GM23338 (cell line): ENCODE measurements around the gene THRB. TPM values are rescaled to one million over a fixed set of nuclear protein-coding genes. Genes with fewer than 3 reads are reported as not detected.

Experiments
- ATAC-seq: fragments of 200-7000 bp; cut with Tn5 transposase; 3 replicates; pipeline ENCODE4 v1.9.1; 2020
- DNase-seq: peaks from one replicate; pipeline ENCODE4 v3.0.0-alpha.2; 2015; ENCODE audit warnings: low spot score
- H2AFZ ChIP-seq: fragments of 200-600 bp; sonication (generic); 2 replicates; pipeline ENCODE4 v1.8.0; 2016; ENCODE audit warnings: antibody characterized with exemption, mild to moderate bottlenecking, moderate library complexity
- H3F3A ChIP-seq: fragments of 200-600 bp; sonication (generic); replicated peaks from 2 replicates; pipeline ENCODE4 v1.8.0; 2017; ENCODE audit warnings: antibody characterized with exemption, mixed run types, low read depth
- H3K27ac ChIP-seq: fragments of 200-600 bp; sonication (generic); 2 replicates; pipeline ENCODE4 v1.6.1; 2016; ENCODE audit warnings: low read depth
- H3K27me3 ChIP-seq: fragments of 200-600 bp; sonication (generic); 2 replicates; pipeline ENCODE4 v1.8.0; 2016; ENCODE audit warnings: mild to moderate bottlenecking, mixed run types, moderate library complexity; ENCODE audit not compliant: insufficient read depth
- H3K36me3 ChIP-seq: fragments of 200-600 bp; sonication (generic); 2 replicates; pipeline ENCODE4 v1.8.0; 2016; ENCODE audit warnings: mild to moderate bottlenecking; ENCODE audit not compliant: insufficient read depth
- H3K4me1 ChIP-seq: fragments of 200-600 bp; sonication (generic); 2 replicates; pipeline ENCODE4 v1.8.0; 2016; ENCODE audit warnings: mild to moderate bottlenecking, moderate library complexity; ENCODE audit not compliant: insufficient read depth
- H3K4me2 ChIP-seq: fragments of 200-600 bp; sonication (generic); 2 replicates; pipeline ENCODE4 v1.7.1; 2017; ENCODE audit warnings: mixed run types
- H3K4me3 ChIP-seq: fragments of 200-600 bp; sonication (generic); 2 replicates; pipeline ENCODE4 v1.6.1; 2016; ENCODE audit warnings: mixed run types
- H3K79me2 ChIP-seq: fragments of 200-600 bp; sonication (generic); replicated peaks from 2 replicates; pipeline ENCODE4 v1.8.0; 2017; ENCODE audit warnings: mild to moderate bottlenecking; ENCODE audit not compliant: insufficient read depth
- H3K9me2 ChIP-seq: fragments of 200-600 bp; sonication (generic); 2 replicates; pipeline ENCODE4 v1.8.0; 2017; ENCODE audit not compliant: insufficient read depth
- H4K20me1 ChIP-seq: fragments of 200-600 bp; sonication (generic); replicated peaks from 2 replicates; pipeline ENCODE4 v1.8.0; 2017; ENCODE audit warnings: mild to moderate bottlenecking; ENCODE audit not compliant: insufficient read depth
- H3K27ac Mint-ChIP-seq: 2 replicates; pipeline ENCODE4 v1.8.0; 2020; ENCODE audit warnings: inconsistent platforms, mild to moderate bottlenecking, moderate library complexity, mixed read lengths
- H3K27me3 Mint-ChIP-seq: 3 replicates; pipeline ENCODE4 v1.8.0; 2022; ENCODE audit warnings: low read depth, mild to moderate bottlenecking, moderate library complexity, mixed read lengths, inconsistent platforms; ENCODE audit not compliant: insufficient read depth, poor library complexity
- H3K36me3 Mint-ChIP-seq: 3 replicates; pipeline ENCODE4 v1.8.0; 2021; ENCODE audit warnings: low read depth, mild to moderate bottlenecking, inconsistent platforms, moderate library complexity, mixed read lengths
- H3K4me1 Mint-ChIP-seq: 3 replicates; pipeline ENCODE4 v1.8.0; 2020; ENCODE audit warnings: mild to moderate bottlenecking, inconsistent platforms, mixed read lengths
- H3K4me3 Mint-ChIP-seq: 3 replicates; pipeline ENCODE4 v1.8.0; 2021; ENCODE audit warnings: moderate library complexity, mild to moderate bottlenecking, inconsistent platforms, mixed read lengths
- H3K9me3 Mint-ChIP-seq: 3 replicates; pipeline ENCODE4 v1.8.0; 2020; ENCODE audit warnings: moderate library complexity, mild to moderate bottlenecking, inconsistent platforms, mixed read lengths
- CREB1 ChIP-seq: fragments of 250-450 bp; sonication (Bioruptor Pico); IDR thresholded peaks from 2 replicates; pipeline ENCODE4 v1.5.0; 2020; ENCODE audit warnings: low read depth, mild to moderate bottlenecking, moderate library complexity
- CTCF ChIP-seq, 2 experiments: fragments of 200-600 bp in 1 of 2; sonication (generic) in 1 of 2; conservative IDR thresholded peaks; 2 replicates each; pipeline versions ENCODE4 v1.5.1 to v1.6.1; 2016 to 2017; ENCODE audit warnings: antibody characterized with exemption in 2 of 2, low read depth in 2 of 2, mild to moderate bottlenecking in 2 of 2, moderate library complexity in 1 of 2
- ETS1 ChIP-seq: IDR thresholded peaks from 2 replicates; pipeline ENCODE4 v1.6.1; 2016; ENCODE audit warnings: antibody characterized with exemption
- EZH2 ChIP-seq: fragments of 200-600 bp; sonication (generic); IDR thresholded peaks from one replicate; pipeline ENCODE4 v1.8.0; 2017; ENCODE audit warnings: antibody characterized with exemption, mild to moderate bottlenecking, low read depth; ENCODE audit not compliant: unreplicated experiment
- EZH2phosphoT487 ChIP-seq: fragments of 200-600 bp; sonication (generic); IDR thresholded peaks from one replicate; pipeline ENCODE4 v1.8.1; 2018; ENCODE audit warnings: antibody characterized with exemption; ENCODE audit not compliant: unreplicated experiment
- JUNB ChIP-seq: IDR thresholded peaks from one replicate; pipeline ENCODE4 v1.6.1; 2016; ENCODE audit warnings: antibody characterized with exemption; ENCODE audit not compliant: unreplicated experiment
- NANOG ChIP-seq: IDR thresholded peaks from 2 replicates; pipeline ENCODE4 v1.6.1; 2016; ENCODE audit warnings: antibody characterized with exemption, borderline replicate concordance
- POLR2AphosphoS5 ChIP-seq: IDR thresholded peaks from 2 replicates; pipeline ENCODE4 v1.6.1; 2016; ENCODE audit warnings: antibody characterized with exemption, low read depth
- STAT1 ChIP-seq: IDR thresholded peaks from one replicate; pipeline ENCODE4 v1.6.1; 2016; ENCODE audit warnings: antibody characterized with exemption; ENCODE audit not compliant: unreplicated experiment
- ZNF114 ChIP-seq: fragments of 250-450 bp; sonication (Bioruptor Pico); IDR thresholded peaks from 2 replicates; pipeline ENCODE4 v1.5.0; 2020; ENCODE audit warnings: mild to moderate bottlenecking, moderate library complexity
- ZNF331 ChIP-seq: fragments of 250-450 bp; sonication (Bioruptor Pico); IDR thresholded peaks from 2 replicates; pipeline ENCODE4 v1.5.0; 2020; ENCODE audit warnings: low read depth, mild to moderate bottlenecking, moderate library complexity
- polyA plus RNA-seq: library from polyadenylated mRNA; unstranded; fragments of >200 nt; fragmentation: Nextera tagmentation; extraction: Ambion mirVana; gene quantifications from 2 replicates; pipeline ENCODE4 v1.2.1, GENCODE V29; 2016
- total RNA-seq: library from RNA; depleted of rRNA; stranded (reverse); fragments of >200 nt; shearing (Covaris generic); gene quantifications from 2 replicates; pipeline ENCODE4 v1.2.3, GENCODE V29; 2014
- TF ChIP-seq, protein P1 (sequence below): fragments of 250-450 bp; sonication (Bioruptor Pico); IDR thresholded peaks from 2 replicates; pipeline ENCODE4 v1.5.0; 2020; ENCODE audit warnings: mild to moderate bottlenecking, moderate library complexity
- TF ChIP-seq, protein P2 (sequence below): IDR thresholded peaks from one replicate; pipeline ENCODE4 v1.6.1; 2018; ENCODE audit warnings: antibody characterized with exemption; ENCODE audit not compliant: unreplicated experiment

The THRB gene
- total and polyA plus RNA-seq, 2 experiments from 2014 or later: 1.7 to 3.2 TPM

- Histone ChIP-seq H3K4me3 (no peak overlapping the region), H3K27me3 (no peaks in the 10 kb centered on the region), H3K4me2 (no peak overlapping the region), H3K4me1 (peaks cover 26% of the 10 kb centered on the region), H3F3A (no peaks in the 10 kb centered on the region), H4K20me1 (no peaks in the 10 kb centered on the region), H3K79me2 (no peaks in the 10 kb centered on the region), H2AFZ (no peak overlapping the region), H3K9me2 (no peaks in the 10 kb centered on the region), H3K27ac (no peak overlapping the region), H3K36me3 (no peaks in the 10 kb centered on the region)
- ATAC-seq (no peak), DNase-seq (no peak)
- Mint-ChIP-seq H3K4me1 (peaks cover 17% of the 10 kb centered on the region), H3K36me3 (no peaks in the 10 kb centered on the region), H3K27ac (no peak overlapping the region), H3K27me3 (no peaks in the 10 kb centered on the region), H3K9me3 (no peaks in the 10 kb centered on the region), H3K4me3 (no peak overlapping the region)
- TF ChIP-seq JUNB (no peak), NANOG (no peak), ZNF114 (no peak), CREB1 (CRISPR knock-in tag) (no peak), POLR2AphosphoS5 (no peak), ETS1 (no peak), EZH2phosphoT487 (no peak), EZH2 (no peak), CTCF (conservative IDR thresholded peaks at IDR 0.05; ENCODE audit: low read depth in 2 of 2) (no peak), STAT1 (no peak), ZNF331 (CRISPR knock-in tag) (no peak)
- TF ChIP-seq, protein P1, sequence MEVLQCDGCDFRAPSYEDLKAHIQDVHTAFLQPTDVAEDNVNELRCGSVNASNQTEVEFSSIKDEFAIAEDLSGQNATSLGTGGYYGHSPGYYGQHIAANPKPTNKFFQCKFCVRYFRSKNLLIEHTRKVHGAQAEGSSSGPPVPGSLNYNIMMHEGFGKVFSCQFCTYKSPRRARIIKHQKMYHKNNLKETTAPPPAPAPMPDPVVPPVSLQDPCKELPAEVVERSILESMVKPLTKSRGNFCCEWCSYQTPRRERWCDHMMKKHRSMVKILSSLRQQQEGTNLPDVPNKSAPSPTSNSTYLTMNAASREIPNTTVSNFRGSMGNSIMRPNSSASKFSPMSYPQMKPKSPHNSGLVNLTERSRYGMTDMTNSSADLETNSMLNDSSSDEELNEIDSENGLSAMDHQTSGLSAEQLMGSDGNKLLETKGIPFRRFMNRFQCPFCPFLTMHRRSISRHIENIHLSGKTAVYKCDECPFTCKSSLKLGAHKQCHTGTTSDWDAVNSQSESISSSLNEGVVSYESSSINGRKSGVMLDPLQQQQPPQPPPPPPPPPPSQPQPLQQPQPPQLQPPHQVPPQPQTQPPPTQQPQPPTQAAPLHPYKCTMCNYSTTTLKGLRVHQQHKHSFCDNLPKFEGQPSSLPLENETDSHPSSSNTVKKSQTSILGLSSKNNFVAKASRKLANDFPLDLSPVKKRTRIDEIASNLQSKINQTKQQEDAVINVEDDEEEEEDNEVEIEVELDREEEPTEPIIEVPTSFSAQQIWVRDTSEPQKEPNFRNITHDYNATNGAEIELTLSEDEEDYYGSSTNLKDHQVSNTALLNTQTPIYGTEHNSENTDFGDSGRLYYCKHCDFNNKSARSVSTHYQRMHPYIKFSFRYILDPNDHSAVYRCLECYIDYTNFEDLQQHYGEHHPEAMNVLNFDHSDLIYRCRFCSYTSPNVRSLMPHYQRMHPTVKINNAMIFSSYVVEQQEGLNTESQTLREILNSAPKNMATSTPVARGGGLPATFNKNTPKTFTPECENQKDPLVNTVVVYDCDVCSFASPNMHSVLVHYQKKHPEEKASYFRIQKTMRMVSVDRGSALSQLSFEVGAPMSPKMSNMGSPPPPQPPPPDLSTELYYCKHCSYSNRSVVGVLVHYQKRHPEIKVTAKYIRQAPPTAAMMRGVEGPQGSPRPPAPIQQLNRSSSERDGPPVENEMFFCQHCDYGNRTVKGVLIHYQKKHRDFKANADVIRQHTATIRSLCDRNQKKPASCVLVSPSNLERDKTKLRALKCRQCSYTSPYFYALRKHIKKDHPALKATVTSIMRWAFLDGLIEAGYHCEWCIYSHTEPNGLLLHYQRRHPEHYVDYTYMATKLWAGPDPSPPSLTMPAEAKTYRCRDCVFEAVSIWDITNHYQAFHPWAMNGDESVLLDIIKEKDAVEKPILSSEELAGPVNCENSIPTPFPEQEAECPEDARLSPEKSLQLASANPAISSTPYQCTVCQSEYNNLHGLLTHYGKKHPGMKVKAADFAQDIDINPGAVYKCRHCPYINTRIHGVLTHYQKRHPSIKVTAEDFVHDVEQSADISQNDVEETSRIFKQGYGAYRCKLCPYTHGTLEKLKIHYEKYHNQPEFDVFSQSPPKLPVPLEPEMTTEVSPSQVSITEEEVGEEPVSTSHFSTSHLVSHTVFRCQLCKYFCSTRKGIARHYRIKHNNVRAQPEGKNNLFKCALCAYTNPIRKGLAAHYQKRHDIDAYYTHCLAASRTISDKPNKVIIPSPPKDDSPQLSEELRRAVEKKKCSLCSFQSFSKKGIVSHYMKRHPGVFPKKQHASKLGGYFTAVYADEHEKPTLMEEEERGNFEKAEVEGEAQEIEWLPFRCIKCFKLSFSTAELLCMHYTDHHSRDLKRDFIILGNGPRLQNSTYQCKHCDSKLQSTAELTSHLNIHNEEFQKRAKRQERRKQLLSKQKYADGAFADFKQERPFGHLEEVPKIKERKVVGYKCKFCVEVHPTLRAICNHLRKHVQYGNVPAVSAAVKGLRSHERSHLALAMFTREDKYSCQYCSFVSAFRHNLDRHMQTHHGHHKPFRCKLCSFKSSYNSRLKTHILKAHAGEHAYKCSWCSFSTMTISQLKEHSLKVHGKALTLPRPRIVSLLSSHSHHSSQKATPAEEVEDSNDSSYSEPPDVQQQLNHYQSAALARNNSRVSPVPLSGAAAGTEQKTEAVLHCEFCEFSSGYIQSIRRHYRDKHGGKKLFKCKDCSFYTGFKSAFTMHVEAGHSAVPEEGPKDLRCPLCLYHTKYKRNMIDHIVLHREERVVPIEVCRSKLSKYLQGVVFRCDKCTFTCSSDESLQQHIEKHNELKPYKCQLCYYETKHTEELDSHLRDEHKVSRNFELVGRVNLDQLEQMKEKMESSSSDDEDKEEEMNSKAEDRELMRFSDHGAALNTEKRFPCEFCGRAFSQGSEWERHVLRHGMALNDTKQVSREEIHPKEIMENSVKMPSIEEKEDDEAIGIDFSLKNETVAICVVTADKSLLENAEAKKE (CRISPR knock-in tag): no peak
- TF ChIP-seq, protein P2, sequence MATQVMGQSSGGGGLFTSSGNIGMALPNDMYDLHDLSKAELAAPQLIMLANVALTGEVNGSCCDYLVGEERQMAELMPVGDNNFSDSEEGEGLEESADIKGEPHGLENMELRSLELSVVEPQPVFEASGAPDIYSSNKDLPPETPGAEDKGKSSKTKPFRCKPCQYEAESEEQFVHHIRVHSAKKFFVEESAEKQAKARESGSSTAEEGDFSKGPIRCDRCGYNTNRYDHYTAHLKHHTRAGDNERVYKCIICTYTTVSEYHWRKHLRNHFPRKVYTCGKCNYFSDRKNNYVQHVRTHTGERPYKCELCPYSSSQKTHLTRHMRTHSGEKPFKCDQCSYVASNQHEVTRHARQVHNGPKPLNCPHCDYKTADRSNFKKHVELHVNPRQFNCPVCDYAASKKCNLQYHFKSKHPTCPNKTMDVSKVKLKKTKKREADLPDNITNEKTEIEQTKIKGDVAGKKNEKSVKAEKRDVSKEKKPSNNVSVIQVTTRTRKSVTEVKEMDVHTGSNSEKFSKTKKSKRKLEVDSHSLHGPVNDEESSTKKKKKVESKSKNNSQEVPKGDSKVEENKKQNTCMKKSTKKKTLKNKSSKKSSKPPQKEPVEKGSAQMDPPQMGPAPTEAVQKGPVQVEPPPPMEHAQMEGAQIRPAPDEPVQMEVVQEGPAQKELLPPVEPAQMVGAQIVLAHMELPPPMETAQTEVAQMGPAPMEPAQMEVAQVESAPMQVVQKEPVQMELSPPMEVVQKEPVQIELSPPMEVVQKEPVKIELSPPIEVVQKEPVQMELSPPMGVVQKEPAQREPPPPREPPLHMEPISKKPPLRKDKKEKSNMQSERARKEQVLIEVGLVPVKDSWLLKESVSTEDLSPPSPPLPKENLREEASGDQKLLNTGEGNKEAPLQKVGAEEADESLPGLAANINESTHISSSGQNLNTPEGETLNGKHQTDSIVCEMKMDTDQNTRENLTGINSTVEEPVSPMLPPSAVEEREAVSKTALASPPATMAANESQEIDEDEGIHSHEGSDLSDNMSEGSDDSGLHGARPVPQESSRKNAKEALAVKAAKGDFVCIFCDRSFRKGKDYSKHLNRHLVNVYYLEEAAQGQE: no peak
Measured at GRCh38 chr3:24154013-24154695, 340.5 kb downstream of the THRB start.
